ENCODE results near the gene TPRA1.

DNA sequence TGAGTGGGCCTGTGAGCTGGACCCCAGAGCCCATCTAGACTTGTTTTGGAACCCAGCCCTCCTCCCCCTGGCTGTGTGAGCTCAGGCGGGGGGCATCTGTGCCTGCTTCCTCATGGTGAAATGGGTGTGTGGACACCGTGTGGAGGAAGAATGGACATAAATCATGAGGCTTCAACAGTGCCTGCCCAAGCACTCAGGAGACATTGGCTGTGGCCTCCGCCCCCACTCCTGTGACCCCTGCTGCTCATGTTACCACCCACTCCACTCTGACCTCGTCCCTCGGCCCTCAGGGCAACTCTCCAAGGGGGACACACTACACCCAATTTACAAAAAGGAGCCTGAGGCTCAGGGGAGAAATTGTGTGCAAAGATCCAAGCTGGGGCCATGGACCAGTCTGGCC lies 16.6 kb downstream of the TPRA1 start:
- TF ChIP-seq, protein P1, sequence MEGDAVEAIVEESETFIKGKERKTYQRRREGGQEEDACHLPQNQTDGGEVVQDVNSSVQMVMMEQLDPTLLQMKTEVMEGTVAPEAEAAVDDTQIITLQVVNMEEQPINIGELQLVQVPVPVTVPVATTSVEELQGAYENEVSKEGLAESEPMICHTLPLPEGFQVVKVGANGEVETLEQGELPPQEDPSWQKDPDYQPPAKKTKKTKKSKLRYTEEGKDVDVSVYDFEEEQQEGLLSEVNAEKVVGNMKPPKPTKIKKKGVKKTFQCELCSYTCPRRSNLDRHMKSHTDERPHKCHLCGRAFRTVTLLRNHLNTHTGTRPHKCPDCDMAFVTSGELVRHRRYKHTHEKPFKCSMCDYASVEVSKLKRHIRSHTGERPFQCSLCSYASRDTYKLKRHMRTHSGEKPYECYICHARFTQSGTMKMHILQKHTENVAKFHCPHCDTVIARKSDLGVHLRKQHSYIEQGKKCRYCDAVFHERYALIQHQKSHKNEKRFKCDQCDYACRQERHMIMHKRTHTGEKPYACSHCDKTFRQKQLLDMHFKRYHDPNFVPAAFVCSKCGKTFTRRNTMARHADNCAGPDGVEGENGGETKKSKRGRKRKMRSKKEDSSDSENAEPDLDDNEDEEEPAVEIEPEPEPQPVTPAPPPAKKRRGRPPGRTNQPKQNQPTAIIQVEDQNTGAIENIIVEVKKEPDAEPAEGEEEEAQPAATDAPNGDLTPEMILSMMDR (IDR thresholded peaks at IDR 0.05): no peak
- TF ChIP-seq POLR2A (IDR thresholded peaks at IDR 0.05; ENCODE audit: low read depth) (no peak), EP300 (IDR thresholded peaks at IDR 0.05) (no peak), POLR2AphosphoS5 (IDR thresholded peaks at IDR 0.05) (no peak)

Measured in esophagus muscularis mucosa (tissue), 4 donors.